ENCODE data around the gene PLEKHA6. TPM values are rescaled to one million over a fixed set of nuclear protein-coding genes. Genes with fewer than 3 reads are reported as not detected.

Gene PLEKHA6
- total and polyA plus RNA-seq, 2 of the 8 experiments (the other 6 are each of a cell fraction or from before 2014, with no cell fraction given) = 4.8 to 20.2 TPM

GRCh38 chr1:204178487-204179281, 181.0 kb downstream of the PLEKHA6 start:
- Histone ChIP-seq H3K9ac (replicated peaks in 1 of 4; ENCODE audit: extremely low read depth in 1 of 4, low read depth in 3 of 4, low read length in 3 of 4) (no peak overlapping the region), H3K79me2 (ENCODE audit: control insufficient read depth in 1 of 2, insufficient read depth in 2 of 2, low read length in 2 of 2) (no peaks in the 10 kb centered on the region), H3K27ac (ENCODE audit: low read depth, low read length) (no peak overlapping the region), H2AK5ac (ENCODE audit: low read depth, low read length) (no peak overlapping the region), H4K5ac (ENCODE audit: insufficient read length, low read depth, low read length) (no peak overlapping the region), H3K36me3 (ENCODE audit: control insufficient read depth in 2 of 4, insufficient read depth in 4 of 4, low read length in 3 of 4) (no peaks in the 10 kb centered on the region), H3K27me3 (replicated peaks in 1 of 4; ENCODE audit: control insufficient read depth in 3 of 4, extremely low read depth in 1 of 4, insufficient read depth in 3 of 4, low read length in 3 of 4) (0 out of 7 replicates have a peak, but pooled peaks cover 0 to 2% (median 0%) of the 10 kb centered on the region in 4 experiments), H4K91ac (replicated peaks; ENCODE audit: insufficient read length, low read length) (no peak overlapping the region), H3K14ac (ENCODE audit: insufficient read length) (no peak overlapping the region), H3K4me2 (ENCODE audit: insufficient read depth in 1 of 2, low read depth in 2 of 2, low read length in 2 of 2) (no peak overlapping the region), H3K23ac (ENCODE audit: insufficient read length) (no peak overlapping the region), H2BK15ac (ENCODE audit: low read length) (no peak overlapping the region), H2BK20ac (ENCODE audit: low read length) (no peak overlapping the region), H3K4ac (replicated peaks; ENCODE audit: insufficient read length, low read depth, low read length) (no peak overlapping the region), H3K56ac (replicated peaks; ENCODE audit: insufficient read length, low read depth, low read length) (no peak overlapping the region), H3K18ac (ENCODE audit: extremely low read depth, low read length) (no peak overlapping the region), H2AFZ (ENCODE audit: low read length) (no peak overlapping the region), H2BK5ac (ENCODE audit: low read depth, low read length) (no peak overlapping the region), H3K79me1 (ENCODE audit: low read depth, low read length) (no peaks in the 10 kb centered on the region), H3K4me1 (replicated peaks in 1 of 4; ENCODE audit: control insufficient read depth in 3 of 4, insufficient read depth in 4 of 4, low read length in 3 of 4) (no peaks in the 10 kb centered on the region), H2BK120ac (replicated peaks; ENCODE audit: low read depth, low read length) (no peak overlapping the region), H3K23me2 (ENCODE audit: low read depth, low read length) (no peaks in the 10 kb centered on the region), H2BK12ac (ENCODE audit: low read depth, low read length) (no peak overlapping the region), H3K9me3 (ENCODE audit: insufficient read depth in 2 of 2, low read depth in 1 of 2, low read length in 1 of 2) (no peaks in the 10 kb centered on the region), H4K8ac (ENCODE audit: extremely low read depth, insufficient read depth, low read length) (no peak overlapping the region), H3K4me3 (ENCODE audit: extremely low read depth in 1 of 4, insufficient read depth in 2 of 4, low read depth in 3 of 4, low read length in 4 of 4) (no peak overlapping the region), H4K20me1 (replicated peaks in 1 of 2; ENCODE audit: control insufficient read depth in 1 of 2, insufficient read depth in 2 of 2, low read length in 2 of 2) (no peaks in the 10 kb centered on the region)
- DNase-seq (ENCODE audit: low read depth in 1 of 2, low spot score in 2 of 2) (no peak), FAIRE-seq (no peak)
- TF ChIP-seq SAP30 (IDR thresholded peaks at IDR 0.05; ENCODE audit: insufficient read depth, insufficient replicate concordance, low read length) (no peak), SIX5 (IDR thresholded peaks at IDR 0.05; ENCODE audit: low read depth, low read length) (no peak), SP2 (IDR thresholded peaks at IDR 0.05; ENCODE audit: low read length) (no peak)
- ChIA-PET POLR2A (ENCODE audit: partially characterized antibody) (interaction anchor here (0.5 to 1.5 kb wide), 2 partner anchors 10 to 220 kb away, joined by 3 to 5 read pairs; no protein-coding TSS in a partner anchor), CTCF (ENCODE audit: partially characterized antibody) (interaction anchor here (0.6 to 10.6 kb wide), 8 partner anchors 11 to 307 kb away, joined by 3 to 106 read pairs (median 10); no protein-coding TSS in a partner anchor)
- WGBS, 2 experiments (ENCODE audit: extremely low coverage in 1 of 2, insufficient coverage in 1 of 2, insufficient read length in 1 of 2, insufficient replicate concordance in 2 of 2, low coverage in 1 of 2, low lambda C conversion rate in 2 of 2, missing lambda C conversion rate in 1 of 2) = 90% methylated on average over 7 of the region's 7 CpGs; no CpG with 5 or more reads in 1 of the 2 experiments
